IMR-90 (cell line): ENCODE results near the gene CLPX.

Experiments used
- BHLHE40 ChIP-seq: fragments of 150-350 bp; IDR thresholded peaks from 2 replicates; pipeline ENCODE4 v1.6.1; 2016; ENCODE audit warnings: mild to moderate bottlenecking, low read depth, low read length
- CEBPB ChIP-seq: IDR thresholded peaks from 2 replicates; pipeline ENCODE4 v1.6.1; 2012; ENCODE audit warnings: low read depth, low read length, improper control_type of control experiment
- CTCF ChIP-seq: conservative IDR thresholded peaks from 2 replicates; pipeline ENCODE4 v1.5.1; 2012; ENCODE audit warnings: mild to moderate bottlenecking, low read depth, low read length, improper control_type of control experiment
- RCOR1 ChIP-seq: IDR thresholded peaks from 2 replicates; pipeline ENCODE4 v1.6.1; 2012; ENCODE audit warnings: mild to moderate bottlenecking, low read length, improper control_type of control experiment; ENCODE audit not compliant: insufficient replicate concordance
- USF2 ChIP-seq: fragments of 150-350 bp; IDR thresholded peaks from 2 replicates; pipeline ENCODE4 v1.6.1; 2017; ENCODE audit warnings: mild to moderate bottlenecking, antibody characterized with exemption, low read length, low read depth

GRCh38 chr15:65210770-65211481, 25.8 kb upstream of the CLPX start, which contains the start of gene CILP:
- TF ChIP-seq CEBPB: no peak
- TF ChIP-seq CTCF: no peak
- no peak for TF ChIP-seq RCOR1
- no peak for TF ChIP-seq USF2
- no peak for TF ChIP-seq BHLHE40
